ENCODE measurements around the gene CCM2L.

CCM2L gene

GRCh38 chr20:32010101-32010500 lies at the start of gene CCM2L:
Gene CCM2L, plus strand, starts transcription at chr20:32010438. Its CDS starts 17 bp downstream, at chr20:32010455.
- DNase-seq, result no peak

DNA sequence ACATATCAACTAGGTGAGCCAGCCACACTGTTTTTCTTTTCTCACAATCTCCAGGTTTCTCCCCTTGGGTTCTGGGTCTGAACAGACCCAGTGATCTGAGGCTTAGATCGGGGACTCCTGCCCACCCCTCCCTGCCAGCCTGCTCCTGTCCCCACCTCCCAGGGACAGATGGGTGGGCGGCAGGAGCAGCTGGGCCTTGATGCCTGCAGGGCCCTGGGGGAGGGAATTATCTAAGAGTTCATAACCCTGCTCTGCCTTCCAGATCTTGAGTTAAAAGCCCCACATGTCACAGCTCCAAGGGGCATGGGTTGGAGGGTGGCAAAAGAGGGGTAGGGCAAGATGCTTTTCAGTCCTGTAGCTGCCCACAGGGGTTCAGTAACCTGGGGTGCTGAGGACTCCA lies 47.5 kb upstream of the CCM2L start:
- no peak for DNase-seq

DNA sequence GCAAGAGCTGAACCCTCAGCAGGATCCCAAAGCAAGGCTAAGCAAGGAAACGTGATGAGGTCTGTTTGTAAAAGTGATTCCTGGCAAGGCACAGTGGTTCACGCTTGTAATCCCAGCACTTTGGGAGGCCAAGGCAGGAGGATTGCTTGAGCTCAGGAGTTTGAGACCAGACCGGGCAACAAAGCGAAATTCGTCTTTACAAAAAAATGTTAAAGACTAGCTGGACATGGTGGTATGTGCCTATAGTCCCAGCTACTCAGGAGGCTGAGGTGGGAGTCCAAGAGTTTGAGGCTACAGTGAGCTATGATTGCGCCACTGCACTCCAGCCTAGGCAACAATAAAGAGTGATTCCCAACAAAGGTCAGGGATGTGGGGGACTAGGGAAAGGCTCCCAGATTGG lies 46.3 kb upstream of the CCM2L start:
- DNase-seq, result no peak

DNA sequence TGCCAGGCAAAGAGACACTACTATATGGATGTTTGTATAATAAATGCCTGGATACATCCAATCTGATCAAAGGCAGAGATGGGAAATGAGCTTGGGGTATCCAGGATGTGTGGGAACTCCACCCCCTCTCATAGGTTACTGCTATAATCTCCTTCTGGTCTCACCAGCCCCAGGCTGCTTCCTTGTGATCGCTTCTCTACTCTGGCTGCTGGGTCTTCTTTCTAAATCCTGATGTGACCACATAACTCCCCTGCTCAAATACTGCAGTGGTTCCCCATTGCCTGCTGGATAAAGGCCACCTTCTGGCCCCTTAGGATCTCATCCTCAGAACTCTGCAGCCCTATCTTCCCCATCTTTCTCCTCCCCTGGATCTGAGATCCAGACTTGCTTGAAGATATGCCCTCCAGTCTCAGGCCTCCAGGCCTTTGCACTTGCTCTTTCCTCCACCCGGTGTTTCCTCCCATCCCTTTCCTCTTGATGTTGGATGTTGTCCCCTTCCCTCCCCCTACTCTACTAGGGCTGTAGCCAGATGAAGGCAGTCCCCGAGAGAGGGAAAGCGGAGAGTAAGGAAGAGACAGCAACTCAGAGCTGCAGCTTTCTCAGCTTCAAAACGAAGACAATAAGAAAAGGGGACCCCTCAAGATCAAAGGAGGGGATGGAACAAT lies 43.1 kb upstream of the CCM2L start:
- no peak for DNase-seq

GRCh38 chr20:31967830-31968249 lies 42.4 kb upstream of the CCM2L start, which contains the start of gene XKR7:
Gene XKR7, plus strand, starts transcription at chr20:31968151. Its CDS starts 25 bp downstream, at chr20:31968176.
- DNase-seq, result peak in 15 of 51 donors; percentile 6 to 51 (median 26)

- peak in 46 of 51 donors; percentile 1 to 77 (median 40) for DNase-seq
Observed at GRCh38 chr20:31968291-31969126, 41.7 kb upstream of the CCM2L start.

DNA sequence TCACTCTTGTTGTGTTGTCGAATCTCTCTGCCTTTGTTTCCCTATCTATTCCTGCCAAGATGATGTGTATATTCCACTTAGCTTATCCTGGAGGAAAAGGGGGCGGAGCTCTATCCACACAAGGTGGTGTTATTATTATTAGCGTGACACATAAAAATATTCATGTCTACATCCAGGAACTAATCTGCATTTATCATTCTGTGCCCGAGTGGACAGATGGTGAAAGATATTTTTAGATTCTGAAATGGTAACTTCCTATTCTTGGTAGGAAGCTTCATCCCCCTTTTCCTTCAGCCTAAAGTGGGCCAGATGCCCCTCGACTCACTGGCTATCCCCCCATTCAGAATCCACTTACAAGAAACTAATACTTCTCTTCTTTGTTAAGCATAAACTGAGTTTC lies 40.2 kb upstream of the CCM2L start:
- no peak for DNase-seq

DNA sequence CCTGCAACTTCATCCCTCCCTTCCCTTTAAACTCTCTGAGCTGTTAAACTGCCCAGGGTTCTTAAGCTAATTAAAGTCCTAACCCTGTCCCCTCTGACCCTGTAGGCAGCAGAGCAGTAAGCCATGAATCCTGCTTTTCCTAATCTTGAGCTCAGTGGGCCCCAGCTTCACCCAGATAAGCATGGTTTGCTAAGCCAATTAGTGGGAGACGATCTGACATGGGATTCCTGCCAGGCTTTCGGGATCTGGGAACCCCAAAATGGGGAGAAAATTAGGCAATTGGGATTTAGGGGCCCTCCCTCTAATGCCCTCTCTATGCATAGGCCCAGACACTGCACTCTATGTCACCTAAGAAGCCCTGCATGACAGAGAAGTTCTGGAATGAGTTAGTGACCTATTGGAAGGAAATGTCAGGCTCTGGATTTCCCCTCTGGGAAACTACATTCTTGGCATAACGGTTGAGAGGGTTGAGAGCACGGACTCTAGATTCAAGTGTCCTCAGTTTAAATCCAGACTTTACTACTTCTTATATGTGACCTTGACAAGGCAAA lies 37.7 kb upstream of the CCM2L start:
- DNase-seq, result no peak

- DNase-seq, result no peak
Observed at GRCh38 chr20:31974296-31974695, 35.9 kb upstream of the CCM2L start.

DNA sequence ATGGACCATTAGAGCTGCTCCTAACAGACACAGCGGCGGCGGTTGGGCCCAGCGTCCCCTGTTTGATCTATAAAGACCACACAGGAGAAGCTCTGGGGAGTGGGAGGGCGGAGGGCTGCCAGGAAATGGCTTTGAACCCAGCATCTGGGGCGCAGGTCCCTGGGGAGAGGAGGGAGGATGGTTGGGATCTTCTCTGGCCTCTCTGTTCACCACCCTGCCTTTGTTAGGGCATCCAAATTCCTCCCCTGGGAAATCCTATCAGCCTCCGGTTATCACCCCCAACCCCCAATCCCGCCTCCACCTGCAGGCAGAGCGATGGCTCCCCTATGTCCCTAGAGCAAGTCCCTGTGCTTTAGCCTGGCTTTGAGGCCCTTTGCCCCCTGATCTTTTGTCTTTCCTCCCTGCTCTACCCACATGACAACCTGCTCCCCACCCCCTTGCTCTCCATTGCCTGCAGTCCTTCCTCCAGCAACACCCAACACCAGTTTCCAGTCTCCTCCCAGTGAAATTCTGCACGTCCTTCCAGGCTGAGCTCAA lies 35.2 kb upstream of the CCM2L start:
- DNase-seq, result no peak

DNA sequence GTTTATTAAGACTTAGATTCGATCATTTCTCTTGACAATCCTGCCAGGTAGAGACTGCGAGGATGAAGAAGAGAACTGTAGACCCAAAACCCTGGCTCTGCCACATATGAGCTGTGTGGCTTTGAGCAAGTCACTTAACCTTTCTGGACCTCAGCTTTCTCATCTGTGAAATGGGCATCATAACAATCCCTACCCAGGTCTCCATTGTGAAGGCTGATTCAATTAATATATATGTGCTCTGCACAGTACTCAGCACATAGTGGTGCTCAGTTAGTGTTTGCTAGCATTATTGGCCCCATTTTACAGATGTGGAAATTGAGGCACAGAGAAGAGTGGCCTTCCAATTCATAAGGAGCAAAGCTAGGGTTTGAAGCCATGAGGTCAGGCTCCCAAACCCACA lies 34.4 kb upstream of the CCM2L start:
- DNase-seq, result no peak

DNA sequence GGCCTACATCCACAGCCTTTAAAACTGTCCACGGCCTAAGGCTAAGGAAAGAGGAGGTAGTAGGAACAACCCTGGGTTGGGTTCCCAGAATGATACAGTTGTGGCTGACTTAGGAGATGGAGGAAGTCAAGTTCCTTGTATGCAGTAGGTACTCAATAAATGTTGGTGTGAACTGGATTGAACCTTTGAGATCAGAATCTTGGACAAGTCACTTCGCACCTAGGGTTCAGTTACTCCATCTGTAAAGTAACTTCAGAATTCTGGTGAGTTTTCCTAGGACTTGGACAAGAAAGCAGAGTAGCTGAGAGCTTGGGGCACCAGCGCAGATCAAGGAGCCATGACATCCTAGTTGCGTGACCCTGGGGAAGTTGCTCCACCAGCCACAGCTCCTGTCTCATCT lies 33.2 kb upstream of the CCM2L start:
- DNase-seq, result no peak

DNA sequence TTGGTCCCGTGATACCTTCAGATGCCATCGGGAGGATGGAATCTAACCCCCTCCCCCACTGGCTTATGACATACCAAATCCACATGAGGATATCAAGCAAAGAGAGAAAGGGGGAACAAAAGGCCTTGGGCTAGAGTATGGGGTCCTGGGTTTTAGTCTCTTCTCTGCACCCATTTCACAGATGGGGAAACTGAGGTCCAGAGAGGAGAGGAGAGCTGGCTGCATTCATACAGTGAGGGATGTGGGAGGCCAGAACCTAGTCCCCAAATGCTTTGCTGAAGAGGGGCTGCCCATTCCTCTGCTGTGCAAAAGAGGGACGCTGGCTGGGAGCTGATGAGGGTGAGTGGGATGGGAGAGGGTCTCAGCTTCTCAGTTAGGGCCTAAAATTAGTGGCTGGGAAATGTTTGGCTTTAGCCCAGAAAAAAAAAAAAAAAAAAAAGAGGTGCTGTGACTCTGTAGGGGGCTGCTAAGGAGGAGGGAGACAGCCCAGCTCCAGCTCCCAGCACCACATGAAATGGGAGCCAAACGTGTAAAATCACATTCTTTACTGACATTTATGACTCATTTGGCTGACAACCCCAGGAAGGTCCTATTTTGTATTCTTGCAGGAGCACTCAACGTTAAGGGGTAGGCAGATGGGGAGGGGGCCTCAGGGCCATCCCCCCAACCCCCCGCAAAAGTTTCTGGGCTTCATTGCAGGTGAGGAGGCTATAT lies 30.4 kb upstream of the CCM2L start:
- no peak for DNase-seq

GRCh38 chr20:31981784-31982183 lies 28.5 kb upstream of the CCM2L start:
- no peak for DNase-seq

- peak in 1 of 51 donors; percentile 57 for DNase-seq
Observed at GRCh38 chr20:31984981-31985471, 25.2 kb upstream of the CCM2L start.

GRCh38 chr20:31987744-31988143 lies 22.5 kb upstream of the CCM2L start:
- DNase-seq, result no peak

DNA sequence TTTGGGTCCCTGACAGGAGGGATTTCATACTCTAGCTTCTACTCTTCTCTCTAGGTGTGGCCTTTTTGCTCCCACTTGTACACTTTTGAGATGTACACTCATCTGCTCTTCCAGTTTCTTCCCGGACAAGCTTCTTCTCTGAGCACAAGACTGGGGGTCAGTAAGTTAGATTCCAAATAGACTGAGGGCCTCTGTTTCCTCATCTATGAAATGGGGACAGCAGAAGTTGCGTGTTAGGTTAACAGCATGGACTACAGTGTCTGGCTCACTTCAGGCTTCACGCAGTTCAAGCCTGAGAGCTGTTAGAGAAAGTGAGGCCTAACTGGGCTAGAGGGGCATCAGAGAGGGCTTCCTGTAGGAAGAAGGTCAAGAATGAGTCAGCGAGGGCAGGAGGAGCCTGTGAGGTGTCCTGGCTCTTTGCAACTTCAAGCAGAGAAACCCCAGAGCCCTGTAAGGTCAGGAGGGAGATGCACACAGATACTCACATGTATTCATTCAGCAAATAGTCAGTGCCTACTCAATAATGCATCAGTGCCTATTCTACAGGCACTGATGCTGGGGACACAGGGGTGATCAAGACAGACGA lies 21.7 kb upstream of the CCM2L start:
- no peak for DNase-seq

- peak in 1 of 51 donors; percentile 55 for DNase-seq
Observed at GRCh38 chr20:31989030-31989645, 21.1 kb upstream of the CCM2L start.

- DNase-seq, result no peak
Observed at GRCh38 chr20:31990641-31991338, 19.4 kb upstream of the CCM2L start.

- DNase-seq, result no peak
Observed at GRCh38 chr20:31991339-31991705, 18.9 kb upstream of the CCM2L start.

Measured in hypothalamus (tissue), 51 donors.